Inflammatory macrophage (primary cell): ENCODE results near the gene RGS10.
"Not testable (repeated sequence)": the region's sequence is repeated elsewhere in the genome, so short reads cannot be mapped to it uniquely, and the experiment has no call there.

Experiments
- DNase-seq, 2 donors: peaks; one replicate each; pipeline ENCODE4 v3.0.0-alpha.2; 2020 to 2022

Gene RGS10

DNA sequence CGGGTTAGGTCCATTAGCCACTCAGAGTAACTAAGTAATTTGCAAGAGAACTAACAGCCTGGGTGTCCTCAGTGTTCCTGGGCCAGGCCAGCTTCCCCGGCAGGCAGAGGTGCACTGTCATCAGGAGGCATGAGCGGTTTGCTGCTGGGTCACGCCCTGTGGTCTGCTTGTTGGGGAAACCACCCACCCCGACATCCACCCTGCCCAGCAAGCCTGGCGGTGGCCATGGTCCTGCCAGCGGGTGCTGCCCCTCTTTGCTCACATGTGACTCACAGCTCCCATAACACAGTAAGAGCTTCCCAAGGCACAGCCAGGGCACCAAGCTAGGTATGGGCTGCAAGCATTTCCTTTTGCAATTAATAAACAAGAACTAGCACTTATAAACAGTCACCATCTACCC is 75.9 kb downstream of the RGS10 start:
- DNase-seq, result peak in 1 of 2 donors; percentile 9

DNA sequence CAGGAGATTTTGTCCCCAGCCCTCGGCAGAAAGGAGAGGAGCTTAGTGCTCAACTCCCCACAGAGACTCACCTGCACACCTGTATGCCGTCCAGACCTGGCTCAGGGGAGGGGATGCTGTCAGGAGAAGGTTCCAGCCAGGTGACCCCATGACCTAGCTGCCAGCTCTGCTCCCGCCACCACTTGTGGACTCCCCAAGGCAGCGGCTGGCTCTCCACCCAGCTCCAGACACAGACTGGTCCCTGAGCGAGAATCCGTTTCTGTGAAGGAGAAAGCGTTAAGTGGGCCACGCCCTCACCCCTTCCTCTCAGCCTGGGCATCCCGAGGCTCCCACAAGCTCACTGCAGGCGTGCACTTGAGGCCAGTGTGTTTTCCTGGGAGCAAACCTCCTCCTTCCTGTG is 76.4 kb downstream of the RGS10 start:
- DNase-seq, result no peak

DNA sequence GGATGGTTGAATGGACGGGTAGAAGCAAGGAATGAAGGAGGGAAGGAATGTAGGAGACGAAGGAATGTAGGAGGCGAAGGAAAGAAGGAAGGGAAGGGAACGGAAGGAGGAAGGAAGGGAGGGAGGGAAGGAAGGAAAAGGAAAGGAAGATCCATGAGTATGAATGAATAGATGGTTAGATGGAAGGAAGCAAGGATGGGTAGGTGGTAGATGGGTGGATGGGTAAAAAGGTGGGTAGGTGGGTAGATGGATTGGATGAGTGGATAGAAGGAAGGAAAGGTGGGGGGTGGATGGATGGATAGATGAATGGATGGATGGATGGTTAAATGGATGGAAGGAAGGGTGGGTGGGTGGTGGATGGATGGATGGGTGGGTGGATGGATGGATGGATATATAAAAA is 77.4 kb downstream of the RGS10 start:
- no peak for DNase-seq

DNA sequence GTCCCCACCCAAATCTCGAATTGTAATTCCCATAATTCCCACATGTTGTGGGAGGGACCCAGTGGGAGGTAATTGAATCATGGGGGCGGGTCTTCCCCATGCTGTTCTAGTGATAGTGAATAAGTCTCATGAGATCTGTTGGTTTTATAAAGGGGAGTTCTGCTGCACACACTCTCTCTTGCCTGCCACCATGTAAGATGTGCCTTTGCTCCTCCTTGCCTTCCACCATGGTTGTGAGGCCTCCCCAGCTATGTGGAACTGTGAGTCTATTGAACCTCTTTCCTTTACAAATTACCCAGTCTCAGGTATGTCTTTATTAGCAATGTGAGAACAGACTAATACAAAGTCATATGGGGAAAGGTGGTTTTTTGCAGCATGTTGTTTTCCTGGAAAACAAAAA is 79.3 kb downstream of the RGS10 start:
- DNase-seq, result not testable (repeated sequence)

DNA sequence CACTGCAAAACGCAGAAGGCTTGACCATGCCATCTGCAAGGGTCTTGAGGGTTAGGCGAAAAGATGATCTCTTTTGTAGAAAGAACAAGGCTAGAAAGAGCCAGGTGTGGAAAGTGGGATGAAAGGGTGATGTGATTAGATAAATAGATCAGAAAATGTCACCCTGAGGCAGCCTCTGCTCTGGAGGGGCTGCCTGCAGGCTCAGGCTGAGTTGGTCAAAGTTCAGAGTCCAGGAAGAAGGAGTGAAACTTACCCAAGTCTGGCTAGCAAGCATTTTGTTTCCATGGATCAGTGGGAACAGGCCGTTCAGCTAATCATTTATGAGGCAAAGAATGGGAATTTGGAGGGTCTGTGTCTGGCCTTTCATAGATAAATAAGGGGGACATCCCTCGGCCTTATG is 79.7 kb downstream of the RGS10 start:
- no peak for DNase-seq

DNA sequence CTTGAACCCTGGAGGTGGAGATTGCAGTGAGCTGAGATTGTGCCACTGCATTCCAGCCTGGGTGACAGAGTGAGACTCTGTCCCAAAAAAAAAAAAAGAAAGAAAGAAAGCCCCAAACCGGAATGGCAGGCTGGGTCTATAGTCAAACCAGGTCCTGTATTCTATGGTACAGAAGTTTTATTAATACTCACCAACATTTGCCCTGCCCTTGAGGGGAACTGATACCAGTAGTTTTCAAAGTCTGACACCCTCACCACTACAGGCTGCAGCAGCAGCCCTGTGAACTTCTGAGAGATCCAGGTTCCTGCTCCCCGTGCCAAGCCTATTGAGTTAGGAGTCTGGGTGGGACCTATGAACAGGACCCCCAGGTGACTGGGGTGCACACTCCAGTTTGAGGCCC is 80.6 kb downstream of the RGS10 start:
- no peak for DNase-seq

DNA sequence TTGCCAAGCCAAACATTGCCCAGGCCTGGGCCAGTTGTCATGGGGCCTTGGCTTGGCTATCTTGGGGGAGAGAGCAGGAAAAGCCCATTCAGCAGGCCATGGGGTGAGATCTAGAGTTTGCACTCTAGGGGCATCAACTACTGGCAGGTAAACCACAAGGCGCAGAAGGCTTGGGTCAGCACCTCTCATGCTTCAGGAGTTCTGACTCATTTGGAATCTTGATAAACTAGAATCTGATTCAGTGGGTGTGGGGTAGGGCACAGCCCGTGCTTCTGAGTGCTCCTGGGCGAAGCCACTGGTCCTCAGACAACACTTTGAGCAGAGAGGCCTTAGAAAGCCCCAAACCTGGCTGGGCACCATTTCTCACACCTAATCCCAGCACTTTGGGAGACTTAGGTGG is 81.1 kb downstream of the RGS10 start:
- DNase-seq, result no peak

DNA sequence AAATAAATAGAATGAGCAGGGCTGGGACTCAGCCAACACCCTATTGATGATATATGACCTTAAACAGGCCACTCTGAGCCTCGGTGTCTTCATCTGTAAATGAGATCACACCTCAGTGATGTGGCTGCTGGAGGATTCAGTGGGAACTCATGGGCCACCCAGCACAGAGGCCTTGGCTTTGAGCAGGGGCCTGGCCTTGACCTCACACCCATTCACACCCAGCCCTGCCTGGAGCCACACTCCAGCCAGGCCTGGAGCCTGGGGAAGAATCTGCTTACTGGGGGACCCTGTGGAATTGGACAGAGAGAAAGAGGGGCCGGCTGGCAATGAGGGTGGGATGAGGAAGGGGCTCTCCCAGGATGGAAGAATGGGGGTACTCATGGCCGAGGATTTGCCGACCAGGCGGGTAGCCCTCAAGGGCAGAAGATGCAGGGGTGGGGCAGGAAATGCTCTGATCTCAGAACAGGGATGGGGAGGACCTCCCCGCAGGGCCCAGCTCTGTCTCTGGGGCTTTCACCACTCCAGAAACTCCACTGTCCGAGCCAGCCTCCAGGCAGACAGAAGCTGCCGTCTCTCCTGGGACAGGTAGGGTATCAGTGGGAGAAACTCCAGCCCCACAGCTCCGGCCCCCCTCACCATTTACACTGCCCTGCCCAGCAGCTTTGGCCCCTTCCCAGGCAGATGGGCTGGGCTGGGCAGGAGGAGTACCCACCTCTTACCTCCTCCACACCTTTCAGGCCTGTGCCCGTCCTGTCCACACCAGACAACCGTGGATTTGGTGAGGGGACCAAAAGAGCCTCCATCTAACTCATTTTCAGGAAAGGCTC is 81.9 kb downstream of the RGS10 start:
- no peak for DNase-seq

DNA sequence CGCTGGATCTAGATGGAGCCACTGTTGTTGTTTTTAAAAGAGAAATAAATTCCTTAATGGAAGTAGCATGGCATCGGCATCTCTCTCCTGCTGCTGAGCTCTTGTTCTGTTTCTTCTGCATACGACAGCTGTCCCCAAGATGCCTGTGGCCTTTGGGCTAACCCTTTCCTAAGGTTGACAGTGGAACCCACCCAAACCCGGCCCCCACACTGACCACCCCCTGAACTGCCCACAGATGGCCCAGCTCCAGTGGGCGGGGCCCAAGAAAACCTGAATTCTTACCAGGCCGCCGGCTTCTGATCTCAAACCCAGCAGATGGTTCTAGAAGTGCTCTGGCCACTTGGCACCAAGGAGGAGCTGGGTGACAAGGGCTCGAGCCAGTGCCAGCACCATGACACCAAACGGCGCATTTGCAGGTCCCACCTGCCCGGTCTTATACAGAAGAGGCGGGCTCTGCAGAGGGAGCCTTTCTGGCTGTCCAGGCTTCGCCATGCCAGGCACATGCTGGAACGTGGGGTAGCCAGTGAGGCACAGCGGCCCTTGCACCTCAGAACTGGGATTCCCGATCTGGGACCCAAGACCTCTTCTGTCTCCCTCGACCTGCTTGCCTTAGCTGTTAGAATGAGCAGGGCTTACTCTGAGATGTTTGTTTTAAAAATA is 82.7 kb downstream of the RGS10 start:
- no peak for DNase-seq

DNA sequence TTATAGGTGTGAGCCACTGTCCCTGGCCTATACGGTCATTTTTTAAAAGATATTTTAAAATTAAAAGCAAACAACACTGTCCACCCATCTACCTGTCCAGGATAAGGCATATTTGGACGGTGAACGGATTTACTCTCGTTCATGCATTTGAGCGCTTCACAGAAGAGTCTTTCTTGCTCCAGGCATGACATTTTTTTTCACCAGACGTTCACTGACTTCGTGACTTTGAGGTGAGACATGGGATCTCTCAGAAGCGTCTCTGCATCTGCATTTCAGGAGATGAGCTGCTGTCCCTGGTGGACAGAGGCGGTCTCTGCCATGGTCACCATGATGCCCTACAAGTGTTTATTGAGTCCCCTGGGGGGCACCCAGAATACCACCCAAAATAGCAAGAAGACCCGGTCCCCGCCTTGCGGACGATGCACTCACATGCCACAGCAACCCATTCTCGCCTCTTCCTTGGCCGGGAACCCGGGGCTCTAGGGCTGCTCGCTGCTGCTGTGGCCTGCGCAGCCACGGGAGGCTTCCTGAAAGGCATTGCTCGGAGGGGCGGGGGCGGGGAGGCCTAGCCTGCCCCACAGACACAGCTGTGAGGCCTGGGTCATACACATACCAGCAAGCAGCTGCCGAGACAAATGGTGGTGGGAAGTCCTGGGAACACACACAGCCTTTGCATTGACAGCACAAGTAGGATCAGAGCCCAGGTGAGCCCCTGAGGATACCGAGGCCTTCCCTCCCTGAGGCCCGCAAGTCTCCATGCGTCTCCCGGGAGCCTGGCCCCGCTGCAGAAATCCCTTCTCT is 84.4 kb downstream of the RGS10 start:
- DNase-seq, result no peak

DNA sequence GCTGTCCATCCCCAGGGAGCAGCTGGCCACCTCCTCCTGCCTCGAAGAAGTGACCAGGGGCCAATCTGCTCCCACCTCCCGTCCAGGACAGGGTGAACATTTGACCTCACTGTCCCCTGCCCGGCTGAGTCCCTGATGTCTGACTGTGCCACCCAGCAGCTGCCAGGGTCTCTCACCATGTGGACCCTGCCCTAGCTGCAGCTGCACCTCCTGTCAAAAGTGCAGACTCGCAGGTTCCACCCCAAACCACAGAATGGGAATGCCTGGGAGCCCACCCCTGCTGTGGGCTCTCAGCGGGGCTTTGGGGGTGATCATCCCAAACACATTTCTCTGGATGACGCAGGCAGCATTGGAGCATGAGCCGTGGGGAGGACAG is 86.1 kb downstream of the RGS10 start:
- DNase-seq, result no peak

DNA sequence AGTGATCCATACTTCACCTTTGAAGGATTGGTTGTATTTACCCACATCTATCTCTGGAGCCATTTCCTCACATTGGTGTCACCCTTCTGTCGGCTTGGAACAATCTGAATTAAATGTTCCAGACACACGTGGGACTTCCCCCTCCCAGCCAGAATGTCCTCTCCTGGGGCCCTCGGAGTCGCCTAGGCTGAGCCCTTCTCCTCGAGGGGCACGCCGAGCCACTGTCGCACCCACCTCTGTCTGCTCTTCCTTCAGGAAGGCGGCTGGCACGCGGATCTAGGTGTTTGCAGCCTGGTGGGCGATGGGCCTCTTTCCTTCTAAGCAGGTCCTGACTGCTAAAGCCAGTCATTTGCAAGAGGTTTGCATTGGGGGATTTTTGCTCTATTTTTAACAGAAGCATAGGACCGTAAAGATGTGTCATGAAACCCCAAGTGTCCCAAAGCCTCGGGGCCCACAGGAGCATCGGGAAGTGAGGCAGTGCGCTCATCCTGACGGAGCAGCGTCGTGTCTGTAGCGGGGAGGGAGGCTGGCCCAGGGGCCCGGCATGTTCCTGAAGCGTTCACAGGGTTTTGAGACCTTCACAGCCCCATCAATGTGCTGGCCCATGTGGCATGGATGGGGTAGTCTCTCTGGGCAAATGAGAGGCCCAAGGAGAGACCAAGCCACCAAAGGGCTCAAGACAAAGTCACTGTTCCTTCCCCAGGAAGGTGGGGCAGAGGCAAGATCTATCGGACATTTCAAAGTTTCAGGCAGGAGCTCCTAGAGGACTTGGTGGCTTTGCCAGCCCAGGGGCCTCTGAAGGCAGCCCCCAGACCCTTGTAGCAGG is 86.7 kb downstream of the RGS10 start:
- DNase-seq, result no peak

DNA sequence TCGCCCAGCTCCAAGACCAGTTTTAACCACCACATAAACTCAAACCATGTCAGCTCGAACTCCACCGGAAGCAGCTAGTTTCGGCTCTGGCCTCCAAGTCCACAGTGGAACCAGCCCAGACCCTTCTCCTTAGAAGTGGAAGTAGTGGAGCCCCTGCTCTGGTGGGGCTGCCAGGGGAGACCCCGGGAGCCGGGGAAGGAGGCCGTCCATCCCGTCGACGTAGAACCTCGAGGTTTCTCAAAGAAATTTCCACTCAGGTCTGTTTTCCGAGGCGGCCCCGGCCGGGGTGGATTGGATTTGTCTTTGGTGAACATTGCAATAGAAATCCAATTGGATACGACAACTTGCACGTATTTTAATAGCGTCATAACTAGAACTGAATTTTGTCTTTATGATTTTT is 87.5 kb downstream of the RGS10 start:
- DNase-seq, result no peak

DNA sequence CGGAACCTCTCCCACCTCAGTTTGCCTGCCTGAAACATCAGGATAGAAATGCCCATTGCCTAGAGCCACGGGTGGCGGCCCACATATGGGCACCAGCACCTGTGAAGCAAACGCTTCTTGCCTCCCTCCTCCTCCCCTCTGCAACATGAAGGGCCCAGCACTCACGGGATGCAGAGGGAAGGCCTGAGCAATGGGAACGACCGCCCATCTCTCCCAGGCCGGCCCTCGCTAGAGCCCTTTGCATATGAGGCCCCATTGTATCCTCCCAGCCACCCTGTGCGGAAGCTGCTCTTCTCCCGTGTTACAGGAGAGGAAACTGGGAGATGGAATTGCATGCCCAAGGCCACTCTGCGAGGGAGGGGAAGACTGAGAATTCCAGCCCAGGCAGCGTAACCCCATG is 88.2 kb downstream of the RGS10 start:
- DNase-seq, result no peak

DNA sequence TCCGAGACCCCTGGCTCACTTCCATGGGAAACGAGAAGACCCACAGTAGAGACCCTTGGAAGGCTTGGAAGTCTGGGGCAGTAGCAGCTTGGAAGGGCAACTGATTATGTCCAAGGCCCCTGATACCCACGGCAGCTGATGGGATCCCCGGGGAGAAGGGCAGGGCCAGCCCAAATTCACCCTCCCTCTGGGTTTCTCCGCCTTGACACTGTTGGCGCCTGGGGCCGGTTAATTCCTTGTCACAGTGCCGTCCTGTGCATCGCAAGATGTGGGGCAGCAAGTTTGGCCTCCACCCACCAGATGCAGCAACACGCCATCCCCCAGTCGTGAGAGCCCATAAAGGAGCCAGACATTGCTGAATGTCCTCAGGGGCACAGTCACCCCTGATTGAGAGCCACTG is 89.2 kb downstream of the RGS10 start:
- no peak for DNase-seq

DNA sequence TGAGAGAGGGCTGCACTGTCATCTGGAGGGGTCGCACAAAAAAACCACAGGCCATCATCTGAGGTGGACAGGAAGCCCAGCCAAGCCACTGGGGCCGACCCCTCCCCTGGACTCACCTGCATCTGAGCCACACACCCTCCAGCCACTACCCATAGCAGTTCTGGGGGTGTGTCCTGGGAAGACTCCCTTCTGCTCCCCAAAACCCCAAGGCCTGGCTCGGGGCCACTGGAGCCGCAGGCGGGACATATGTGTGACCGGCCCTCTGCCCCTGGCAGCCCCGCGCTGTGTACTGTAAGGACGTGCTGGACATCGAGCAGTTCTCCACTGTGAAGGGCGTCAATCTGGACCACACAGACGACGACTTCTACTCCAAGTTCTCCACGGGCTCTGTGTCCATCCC is 90.1 kb downstream of the RGS10 start:
- DNase-seq, result no peak

DNA sequence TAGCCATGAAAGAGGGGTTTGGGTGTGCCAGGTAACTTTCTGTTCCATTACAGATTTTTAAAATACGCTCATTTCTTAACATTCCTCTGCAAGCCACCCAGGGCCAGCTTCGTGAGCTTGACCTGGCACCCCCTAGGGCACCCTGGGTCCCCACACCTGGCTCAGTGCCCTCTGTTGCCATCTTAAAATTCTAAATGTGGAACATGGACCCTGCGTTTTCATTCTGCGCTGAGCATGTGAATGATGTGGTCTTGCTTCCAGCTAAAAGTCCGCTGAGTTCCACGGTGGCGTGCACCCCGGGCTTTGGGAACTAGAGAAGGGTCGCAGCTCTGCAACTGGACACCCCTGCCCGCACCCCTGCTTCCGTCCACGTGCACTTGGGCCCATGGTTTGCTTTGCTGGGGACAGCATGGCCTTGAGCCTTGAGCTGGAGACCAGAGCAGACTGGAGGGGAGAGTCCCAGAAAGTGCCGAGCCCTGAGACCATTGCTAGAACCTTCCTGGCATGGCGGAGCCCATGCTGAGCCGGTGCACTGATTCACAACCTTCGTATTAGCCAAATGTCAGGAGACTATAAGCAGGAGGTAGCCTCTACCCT is 91.1 kb downstream of the RGS10 start:
- no peak for DNase-seq

DNA sequence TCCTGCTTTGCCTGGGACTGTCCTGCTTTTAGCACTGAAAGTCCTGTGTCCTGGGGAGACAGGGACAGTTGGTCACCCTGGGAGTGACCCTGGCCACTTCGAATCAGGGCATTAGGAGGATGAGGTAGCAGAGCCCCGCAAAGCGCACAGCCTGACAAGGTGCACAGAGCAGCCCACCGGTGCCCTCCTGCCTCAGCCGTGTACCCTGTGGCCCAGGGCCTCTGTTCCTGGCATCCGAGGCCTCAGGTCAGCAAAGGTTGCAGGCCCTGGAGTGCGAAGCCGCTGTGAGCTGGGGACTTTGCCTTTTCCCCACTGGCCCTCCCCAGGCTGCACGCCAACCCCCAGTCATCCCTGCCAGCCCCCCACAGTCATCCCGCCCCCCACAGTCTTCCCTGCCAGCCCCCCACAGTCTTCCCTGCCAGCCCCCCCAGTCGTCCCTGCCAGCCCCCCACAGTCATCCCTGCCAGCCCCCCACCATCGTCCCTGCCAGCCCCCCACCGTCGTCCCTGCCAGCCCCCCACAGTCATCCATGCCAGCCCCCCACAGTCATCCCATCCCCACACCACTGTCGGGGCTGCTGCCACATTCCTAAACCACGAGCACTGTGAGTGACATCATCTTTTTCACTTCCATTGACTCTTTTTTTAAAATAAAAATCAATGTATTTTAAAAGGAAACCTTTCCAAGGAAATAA is 91.8 kb downstream of the RGS10 start:
- DNase-seq, result no peak
